HG02678 (cell line): ENCODE measurements around the gene ZNF791.
"Not testable (repeated sequence)": the region's sequence is repeated elsewhere in the genome, so short reads cannot be mapped to it uniquely, and the experiment has no call there.

Experiments
- ATAC-seq: cut with Tn5 transposase; IDR thresholded peaks from one replicate; pipeline ENCODE4 v1.9.1; 2021; ENCODE audit warnings: mild to moderate bottlenecking, moderate library complexity; ENCODE audit not compliant: unreplicated experiment

Gene ZNF791

GRCh38 chr19:12610540-12611360 is at the start of gene ZNF791, which contains the start of gene ZNF490:
ZNF791 (plus strand) TSS chr19:12610920; CDS start chr19:12611080, 160 bp downstream.
ZNF490 (minus strand) TSS chr19:12610813; CDS start chr19:12610680, 133 bp downstream.
- ATAC-seq, result peak; percentile 74

- no peak for ATAC-seq
Observed at GRCh38 chr19:12564016-12564664, 46.6 kb upstream of the ZNF791 start.

GRCh38 chr19:12566380-12566779 is 44.3 kb upstream of the ZNF791 start:
- ATAC-seq, result not testable (repeated sequence)

GRCh38 chr19:12567951-12568350 is 42.8 kb upstream of the ZNF791 start:
- no peak for ATAC-seq

GRCh38 chr19:12574036-12574435 is 36.7 kb upstream of the ZNF791 start:
- ATAC-seq, result no peak

- ATAC-seq, result no peak
Observed at GRCh38 chr19:12578641-12579040, 32.1 kb upstream of the ZNF791 start.

GRCh38 chr19:12580180-12580694 is 30.5 kb upstream of the ZNF791 start:
- ATAC-seq, result no peak

- no peak for ATAC-seq
Observed at GRCh38 chr19:12581100-12581499, 29.6 kb upstream of the ZNF791 start.

GRCh38 chr19:12596485-12596884 is 14.2 kb upstream of the ZNF791 start:
- no peak for ATAC-seq

GRCh38 chr19:12596927-12597548 is 13.7 kb upstream of the ZNF791 start:
- ATAC-seq, result no peak

- no peak for ATAC-seq
Observed at GRCh38 chr19:12597594-12597993, 13.1 kb upstream of the ZNF791 start.

- no peak for ATAC-seq
Observed at GRCh38 chr19:12603714-12604113, 7.0 kb upstream of the ZNF791 start.

- ATAC-seq, result no peak
Observed at GRCh38 chr19:12606796-12607195, 3.9 kb upstream of the ZNF791 start.

- no peak for ATAC-seq
Observed at GRCh38 chr19:12607631-12608030, 3.1 kb upstream of the ZNF791 start.

GRCh38 chr19:12611361-12611699 is 610 bp downstream of the ZNF791 start:
- no peak for ATAC-seq

- ATAC-seq, result no peak
Observed at GRCh38 chr19:12617646-12618045, 6.9 kb downstream of the ZNF791 start.

GRCh38 chr19:12621253-12622024 is 10.7 kb downstream of the ZNF791 start:
- ATAC-seq, result not testable (repeated sequence)

GRCh38 chr19:12623361-12624031 is 12.8 kb downstream of the ZNF791 start:
- no peak for ATAC-seq

GRCh38 chr19:12626958-12627357 is 16.2 kb downstream of the ZNF791 start:
- ATAC-seq, result no peak
